ENCODE results near the gene TRAIP.

TRAIP gene

DNA sequence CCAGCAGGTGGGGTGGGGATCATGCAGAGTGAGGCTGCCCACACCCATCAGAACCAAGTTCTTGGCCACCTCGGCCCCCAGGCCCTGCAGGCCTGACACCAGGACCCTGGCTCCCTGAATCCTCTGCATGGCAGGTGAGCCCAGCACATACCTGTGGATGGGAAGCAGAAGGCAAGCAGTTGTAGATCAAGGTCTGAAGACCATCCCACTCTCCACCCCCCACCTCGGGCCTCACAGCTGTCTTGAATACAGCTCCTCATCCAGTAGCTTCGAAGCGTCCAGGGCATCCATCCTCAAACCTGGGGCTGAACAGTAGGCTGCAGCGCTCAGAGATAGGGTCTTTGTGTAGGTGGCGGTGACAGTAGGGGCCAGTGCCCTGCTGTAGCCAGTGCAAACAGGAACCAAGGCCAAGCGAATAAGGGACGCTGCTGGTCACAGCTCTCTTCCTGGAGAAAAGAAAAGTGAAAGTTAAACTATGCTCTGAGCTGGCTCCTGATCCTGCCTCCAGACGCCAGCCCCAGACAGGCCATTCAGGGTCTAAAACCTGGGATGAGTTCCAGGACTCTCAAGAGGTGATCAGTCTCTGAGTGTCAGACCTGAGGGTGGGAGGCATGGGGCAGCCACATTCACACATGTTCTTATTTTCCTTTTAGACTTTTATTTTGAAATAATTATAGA, 42.7 kb downstream of the TRAIP start, which contains the start of gene UBA7:
Gene UBA7, minus strand, starts transcription at position 457 of the 678 bp plus-strand sequence. Its CDS starts 166 bp downstream, at position 291.
- DNase-seq, result peak in 5 of 6 experiments; percentile 11 to 57 (median 42)

DNA sequence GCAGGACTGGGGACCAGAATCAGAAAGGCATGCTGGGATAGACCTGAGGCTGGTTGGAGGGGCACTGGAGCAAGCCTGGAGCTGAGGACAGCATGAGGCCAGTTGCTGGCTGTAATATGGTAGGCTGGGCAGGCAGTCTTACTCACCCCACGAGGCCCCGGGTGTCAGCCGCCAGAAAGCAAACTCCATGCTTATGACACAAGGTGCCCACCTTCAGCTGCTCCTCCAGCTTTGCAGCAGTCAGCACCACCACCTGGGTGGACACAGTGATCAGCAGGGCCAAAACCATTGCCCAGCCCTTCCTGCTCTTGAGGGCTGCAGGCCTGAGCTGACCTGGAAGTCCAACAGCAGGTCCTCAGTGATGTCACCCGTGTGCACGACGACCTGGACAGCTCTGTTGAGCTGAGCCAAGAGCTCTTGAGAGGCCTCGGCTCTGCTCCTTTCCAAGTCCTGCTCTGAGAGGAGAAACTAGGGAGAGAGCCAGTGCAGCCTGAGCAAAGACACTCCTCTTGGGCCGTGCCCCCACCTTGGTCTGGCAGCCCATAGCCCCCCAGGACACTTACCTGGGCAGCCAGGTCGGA, 43.4 kb downstream of the TRAIP start:
- DNase-seq, result no peak

DNA sequence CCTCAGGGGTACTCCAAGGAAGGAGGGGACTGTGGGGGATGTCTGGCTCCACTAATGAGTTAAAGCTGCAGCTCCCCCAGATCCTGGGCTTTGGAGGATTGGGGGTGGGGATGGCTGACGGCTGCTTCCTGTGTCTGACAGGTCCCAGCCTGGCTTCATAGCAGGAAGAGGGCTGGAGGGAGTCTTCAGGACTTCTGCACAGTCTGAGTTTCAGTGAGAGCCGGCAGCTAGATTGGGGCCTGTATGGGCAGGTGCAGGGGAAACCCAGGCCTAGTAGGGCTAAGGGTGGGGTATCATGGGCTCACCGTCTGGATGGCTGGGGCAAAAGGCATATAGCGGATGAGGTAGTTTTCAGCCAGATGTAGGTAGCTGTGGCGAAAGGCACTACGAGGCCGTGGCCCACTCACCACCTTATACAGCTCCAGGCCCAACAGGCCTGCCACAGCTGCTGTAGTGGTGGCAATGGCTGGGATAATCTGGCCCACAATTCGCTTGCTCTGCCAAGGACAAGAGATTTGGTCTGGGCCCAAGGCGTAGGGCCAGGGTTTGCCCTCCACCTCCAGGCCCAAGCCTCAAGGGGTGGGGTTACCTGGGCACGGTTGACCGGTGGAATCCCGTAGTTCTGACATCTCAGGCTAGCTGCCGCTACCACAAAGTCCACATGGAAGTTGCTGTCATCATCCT, 48.8 kb downstream of the TRAIP start:
- no peak for DNase-seq

DNA sequence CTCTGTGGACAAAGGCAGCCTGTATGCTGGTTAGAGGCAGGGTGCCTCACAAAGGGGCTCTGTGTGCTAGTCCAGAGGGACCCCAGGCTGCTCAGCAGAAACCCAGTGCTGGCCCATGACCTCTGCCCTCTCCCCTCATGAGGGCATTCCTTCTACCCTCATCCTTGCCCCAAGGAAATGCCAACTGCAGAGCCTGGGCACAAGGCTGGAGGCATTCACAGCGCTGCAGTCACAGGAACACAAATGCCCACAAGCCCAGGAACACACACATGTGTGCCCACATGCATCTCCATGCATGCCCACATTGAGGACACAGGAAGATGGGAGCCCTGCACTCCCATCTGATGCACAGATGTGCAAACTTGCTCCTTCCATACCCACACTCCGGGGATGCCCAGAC, 49.5 kb downstream of the TRAIP start:
- no peak for DNase-seq

DNA sequence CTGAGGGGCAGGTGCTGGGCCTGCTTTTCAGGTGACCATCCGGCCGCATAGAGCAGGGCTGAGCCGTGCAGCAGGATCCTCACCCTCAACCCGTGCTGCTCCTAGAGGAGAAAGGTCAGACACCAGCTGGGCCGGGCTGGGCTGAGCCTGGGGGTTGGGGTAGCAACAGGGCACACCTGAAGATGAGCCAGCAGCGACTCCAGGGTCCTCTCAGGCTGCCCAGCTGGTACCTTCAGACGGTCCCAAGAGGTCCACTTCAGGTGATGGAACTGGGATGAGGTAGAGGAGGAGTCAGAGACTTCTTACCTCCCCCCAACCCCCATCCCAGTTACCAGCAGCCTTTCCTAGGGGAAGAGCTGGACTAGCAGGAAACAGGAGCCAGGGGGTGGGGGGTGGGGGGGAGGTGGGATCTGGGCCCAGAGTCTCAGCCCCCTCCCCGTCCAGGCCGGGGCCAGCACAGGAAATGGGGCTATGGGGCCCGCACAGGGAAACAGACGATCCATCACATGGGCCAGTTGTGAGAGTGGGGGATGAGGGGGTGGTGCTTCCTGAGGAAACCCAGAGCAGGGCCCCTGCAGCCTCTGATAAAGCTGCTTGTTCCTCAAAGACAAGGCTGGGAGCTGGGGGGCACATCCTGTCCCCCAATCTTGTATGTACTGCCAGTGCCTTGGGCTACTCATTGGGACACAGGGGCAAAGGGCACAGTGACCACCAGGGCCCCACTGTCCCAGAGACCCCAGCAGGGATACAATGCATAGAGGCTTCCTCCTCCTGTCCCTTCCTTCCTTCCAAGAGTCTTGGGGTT, 50.3 kb downstream of the TRAIP start:
- peak in 2 of 6 experiments; percentile 22 to 37 for DNase-seq

DNA sequence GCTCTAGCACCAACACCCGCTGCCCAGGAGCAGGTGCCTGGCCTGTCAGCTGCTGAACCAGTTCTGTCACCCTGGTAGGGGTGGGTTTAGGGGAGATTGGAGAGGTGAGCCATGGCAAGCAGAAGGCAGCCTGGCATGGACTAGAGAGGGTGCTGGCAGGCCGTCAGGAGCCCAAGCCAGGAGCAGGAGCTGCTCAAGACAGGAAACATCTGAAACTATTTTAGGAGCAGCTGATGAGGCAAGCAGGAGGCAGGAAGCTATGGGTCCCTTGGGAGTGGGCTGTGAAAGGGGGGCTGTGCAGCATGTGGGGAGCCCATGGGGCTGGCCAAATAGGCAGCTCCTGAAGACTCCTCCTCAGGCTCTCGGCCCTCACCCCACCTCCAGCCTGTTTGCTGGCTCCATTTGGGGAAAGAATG, 51.0 kb downstream of the TRAIP start:
- peak in 1 of 6 experiments; percentile 7 for DNase-seq

DNA sequence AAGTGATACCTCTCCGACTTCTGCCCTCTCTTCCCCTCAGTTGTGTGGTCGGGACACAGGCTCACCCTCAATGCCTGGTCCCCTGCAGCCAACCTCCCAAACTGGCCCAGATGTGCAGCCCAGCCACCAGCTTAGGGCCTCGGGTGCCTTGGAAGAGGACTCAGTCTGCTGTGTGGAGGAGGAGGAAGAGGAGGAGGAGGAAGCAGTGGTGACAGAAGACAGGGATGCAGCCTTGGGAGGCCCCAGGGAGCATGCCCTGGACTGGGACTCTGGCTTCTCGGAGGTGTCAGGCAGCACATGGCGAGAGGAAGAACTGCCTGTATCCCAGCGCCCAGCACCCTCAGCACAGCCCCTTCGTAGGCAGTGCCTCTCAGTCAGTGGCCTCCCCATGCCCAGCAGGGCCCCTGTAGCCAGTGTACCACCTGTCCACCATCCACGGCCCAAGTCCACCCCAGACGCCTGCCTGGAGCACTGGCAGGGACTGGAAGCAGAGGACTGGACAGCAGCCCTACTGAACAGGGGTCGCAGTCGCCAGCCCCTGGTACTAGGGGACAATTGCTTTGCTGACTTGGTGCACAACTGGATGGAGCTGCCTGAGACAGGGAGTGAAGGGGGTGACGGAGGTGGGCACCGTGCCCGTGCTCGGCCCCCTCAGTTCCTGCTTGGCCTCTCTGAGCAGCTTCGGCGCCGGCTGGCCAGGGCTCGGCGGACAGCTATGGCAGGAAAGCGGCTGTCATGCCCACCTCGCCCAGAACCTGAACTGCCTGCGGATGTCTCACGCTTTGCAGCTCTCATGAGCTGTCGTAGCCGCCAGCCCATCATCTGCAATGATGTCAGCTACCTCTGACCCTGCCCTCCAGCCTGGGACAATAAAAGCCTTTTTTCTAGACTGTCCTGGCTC, 52.0 kb downstream of the TRAIP start:
- DNase-seq, result no peak

DNA sequence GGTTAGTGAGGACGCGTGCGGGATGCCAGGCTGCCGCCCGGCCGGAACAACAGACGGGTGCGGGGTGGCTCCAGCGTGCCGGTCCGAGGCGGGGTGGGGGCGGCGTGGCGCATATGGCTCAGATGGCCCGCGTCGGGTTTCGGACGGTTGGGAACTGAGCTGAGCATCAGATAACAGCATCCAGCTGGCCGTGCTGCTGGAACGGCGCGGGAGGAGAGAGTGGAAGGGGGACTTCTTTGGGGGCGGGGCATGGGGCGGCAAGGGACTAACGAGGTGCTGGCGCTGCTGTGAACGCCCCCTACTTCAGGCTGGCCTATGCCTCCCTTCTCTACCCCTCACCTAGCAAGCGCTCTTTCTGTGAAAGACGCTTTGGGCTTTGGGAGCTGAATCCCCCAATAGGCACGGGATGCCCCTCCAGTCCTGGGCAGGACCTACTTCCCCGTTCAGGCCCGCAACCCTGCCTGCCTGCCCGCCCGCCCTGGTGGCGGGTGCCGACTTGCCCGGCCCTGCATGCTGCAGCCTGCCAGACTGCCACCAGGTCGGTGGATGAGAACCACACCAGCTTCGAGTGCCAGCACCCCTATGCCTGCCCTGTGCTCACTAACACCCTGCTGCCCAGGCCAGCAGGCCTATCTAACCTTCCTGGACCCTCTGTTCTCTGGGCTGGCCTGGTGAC, 52.8 kb downstream of the TRAIP start:
- DNase-seq, result peak; percentile 38 to 62 (median 60)

DNA sequence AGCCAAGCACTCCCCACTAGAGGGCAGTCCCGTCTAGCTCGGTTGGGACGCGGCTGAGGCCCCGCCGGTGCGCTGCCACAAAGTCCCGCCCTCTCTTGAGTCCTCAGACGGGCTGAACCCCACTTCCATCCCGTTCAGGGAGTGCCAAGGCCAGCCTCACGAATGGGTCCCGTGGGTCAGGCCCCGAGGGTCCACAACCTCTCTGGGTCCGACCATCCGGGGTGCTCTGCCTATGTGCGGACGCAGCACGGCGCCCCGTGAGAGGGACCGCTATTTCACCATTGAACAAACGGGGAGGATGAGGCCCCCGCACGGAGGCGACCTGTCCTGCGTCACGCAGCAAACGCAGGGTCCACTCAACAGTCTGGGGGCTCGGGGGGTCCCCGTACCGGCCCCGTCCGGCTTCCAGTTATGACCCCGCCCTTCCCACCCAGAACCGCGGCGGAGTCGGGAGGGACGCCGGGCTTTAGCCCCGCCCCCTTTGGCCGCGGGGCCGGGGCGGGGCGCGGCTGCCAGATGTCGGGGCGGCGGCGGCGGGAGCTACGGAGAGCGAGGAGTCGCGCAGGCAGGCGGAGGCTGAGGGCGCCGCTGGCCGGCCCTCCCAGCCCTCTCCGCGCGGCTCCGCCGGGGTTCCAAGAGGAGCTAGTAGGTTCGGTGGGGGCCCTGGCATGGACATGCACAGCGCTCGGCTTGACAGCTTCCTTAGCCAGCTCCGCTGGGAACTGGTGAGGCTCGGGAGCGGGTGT, 53.5 kb downstream of the TRAIP start, which contains the start of gene INKA1:
Gene INKA1, plus strand, starts transcription at position 543 of the 746 bp plus-strand sequence. Its CDS starts 132 bp downstream, at position 675.
- DNase-seq, result peak; percentile 78 to 91 (median 82)

DNA sequence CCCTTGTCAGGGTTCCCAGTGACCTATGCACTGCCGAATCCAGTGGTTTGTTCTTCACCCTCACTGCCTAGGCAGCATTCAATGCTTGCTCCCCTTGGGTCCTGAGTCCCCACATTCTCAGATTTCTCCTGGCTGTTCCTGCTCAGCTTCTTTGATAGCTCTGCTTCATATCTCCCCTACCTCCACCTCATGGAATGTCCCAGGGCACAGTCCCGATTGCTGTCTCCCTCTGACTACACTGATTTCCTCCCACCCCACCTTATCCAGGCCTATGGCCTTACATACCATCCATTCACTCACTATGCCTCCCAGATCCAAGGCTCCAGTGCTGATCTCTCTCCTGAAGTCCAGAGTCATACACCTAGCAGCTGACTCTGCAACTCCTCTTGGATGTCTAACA, 55.2 kb downstream of the TRAIP start:
- DNase-seq, result no peak

DNA sequence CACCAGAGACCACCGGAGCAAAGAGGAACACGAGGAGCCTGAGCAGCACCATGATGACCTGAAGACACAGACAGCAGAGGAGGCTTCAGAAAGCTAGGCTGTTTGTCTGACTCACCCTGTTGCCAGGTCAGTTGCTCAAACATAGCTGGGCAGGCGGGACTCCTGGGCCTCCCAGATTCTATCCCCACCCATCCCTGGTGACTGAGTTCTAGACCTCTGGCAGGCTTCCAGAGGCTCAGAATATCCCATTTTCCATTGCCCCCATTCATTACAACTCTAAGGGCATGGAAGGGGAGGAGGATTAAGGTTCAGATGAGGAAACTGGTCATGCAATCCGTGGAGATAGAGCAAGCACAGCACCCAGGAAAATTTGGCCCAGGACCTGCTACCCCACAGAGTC, 56.6 kb downstream of the TRAIP start, which contains the start of gene CDHR4:
Gene CDHR4, minus strand, starts transcription at position 113 of the 400 bp plus-strand sequence. Its CDS starts 61 bp downstream, at position 52.
- no peak for DNase-seq

DNA sequence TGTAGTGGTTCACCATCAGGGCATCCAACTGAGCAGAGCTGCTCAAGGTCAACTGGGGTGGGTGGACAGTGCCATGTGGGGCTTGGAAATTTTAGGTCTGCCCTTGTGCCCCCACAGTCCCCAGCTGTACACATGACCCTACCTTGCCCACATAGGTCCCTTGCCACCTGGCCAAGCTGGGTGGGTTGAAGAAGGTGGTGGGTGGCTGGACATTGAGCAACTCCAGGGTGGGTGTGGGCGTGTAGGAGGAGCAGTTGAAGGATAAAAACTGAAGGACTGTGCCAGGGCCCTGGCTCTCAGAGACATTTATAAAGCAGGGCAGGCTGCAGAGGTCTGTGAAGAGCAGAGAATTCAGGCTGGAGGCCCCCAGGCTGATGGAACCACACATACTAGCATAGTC, 57.3 kb downstream of the TRAIP start:
- no peak for DNase-seq

DNA sequence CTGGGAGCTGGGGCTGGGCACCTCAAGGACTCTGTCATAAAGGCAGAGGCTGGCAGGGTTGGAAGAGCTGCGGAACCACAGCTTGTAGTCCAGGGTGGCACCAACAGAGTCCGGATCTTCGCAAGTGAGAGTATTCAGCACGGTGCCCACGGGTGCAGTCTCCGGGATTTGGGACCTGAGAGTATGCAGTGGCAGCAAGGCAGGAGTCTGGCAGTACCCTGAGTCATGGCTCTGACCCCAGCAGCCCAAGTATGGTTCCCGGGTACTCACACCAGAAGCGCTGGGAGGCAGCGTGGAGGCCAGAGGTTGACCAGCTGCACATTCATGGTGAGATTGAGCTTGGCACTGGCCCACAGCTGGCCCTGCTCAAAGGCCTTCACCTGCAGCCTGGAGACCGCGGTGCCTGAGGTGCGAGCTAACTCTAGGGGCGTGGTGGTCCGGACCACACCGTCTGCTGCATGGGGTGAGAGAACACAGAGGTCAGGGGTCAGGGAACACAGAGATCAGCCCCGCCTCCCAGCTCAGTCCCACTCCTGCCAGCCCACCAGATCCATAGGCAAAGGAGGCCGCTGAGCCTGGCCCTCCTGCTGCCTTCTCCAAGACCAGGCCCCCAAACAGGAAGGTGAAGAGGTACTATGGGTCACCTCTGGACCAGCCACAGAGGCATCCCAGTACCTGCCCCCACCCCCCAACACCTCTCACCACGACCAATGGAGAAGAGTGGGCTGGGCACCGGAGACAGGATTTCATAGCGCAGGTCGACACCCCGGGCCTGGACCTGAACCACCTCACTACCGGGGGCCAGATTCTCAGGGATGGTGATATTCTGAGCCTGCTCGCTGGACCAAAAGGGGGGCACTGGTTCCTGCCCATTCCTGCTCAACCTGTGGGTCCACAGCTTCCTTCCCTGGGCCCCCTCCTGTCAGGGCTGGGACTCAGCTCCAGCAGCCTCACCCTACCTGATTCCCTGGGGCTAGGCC, 61.1 kb downstream of the TRAIP start:
- DNase-seq, result no peak

DNA sequence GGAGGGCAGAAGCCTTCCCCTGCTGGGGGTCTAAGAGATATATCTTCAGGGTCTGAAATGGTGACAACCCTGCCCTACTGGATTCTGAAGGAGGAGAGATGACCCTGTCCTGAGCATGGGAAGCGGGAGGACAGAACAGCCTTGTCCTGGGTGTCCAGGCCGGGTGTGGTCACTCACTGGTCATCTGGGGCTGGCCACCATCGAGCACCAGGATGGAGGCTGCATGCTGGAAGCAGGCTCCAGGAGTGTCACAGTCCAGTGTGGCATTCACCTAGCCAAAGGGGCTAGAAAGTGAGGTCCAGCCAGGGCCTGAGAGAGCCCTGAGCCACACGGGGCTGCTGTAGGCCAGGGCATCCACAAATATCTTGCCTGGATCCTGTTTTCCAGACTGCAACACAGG, 61.9 kb downstream of the TRAIP start:
- DNase-seq, result no peak

DNA sequence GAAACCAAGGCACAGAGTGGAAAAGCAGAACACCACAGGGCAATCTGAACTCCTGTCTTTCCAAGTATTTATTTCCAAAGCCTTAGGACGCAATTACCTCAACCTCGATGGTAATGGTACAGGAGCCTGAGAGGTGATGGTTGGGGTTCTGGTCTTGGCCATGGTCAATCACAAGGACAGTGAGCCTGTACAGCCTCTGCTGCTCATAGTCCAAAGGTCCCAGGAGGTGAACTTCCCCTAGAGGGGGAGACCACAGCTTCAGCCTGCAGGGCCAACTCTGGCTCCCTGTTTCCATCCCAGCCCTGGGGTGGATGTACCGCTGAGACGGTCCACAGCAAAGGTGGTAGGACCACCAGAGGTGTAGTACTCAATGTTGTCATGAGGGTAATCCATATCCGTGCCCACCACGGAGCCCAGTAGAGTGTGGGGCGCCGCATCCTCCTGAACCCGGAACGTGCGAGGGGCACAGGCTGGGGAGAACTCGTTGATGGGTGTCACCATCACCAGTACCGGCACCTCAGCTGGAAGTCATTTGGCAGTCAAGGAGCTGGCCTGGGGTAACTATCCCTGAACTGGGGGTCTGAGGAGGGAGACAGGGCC, 62.8 kb downstream of the TRAIP start:
- no peak for DNase-seq

DNA sequence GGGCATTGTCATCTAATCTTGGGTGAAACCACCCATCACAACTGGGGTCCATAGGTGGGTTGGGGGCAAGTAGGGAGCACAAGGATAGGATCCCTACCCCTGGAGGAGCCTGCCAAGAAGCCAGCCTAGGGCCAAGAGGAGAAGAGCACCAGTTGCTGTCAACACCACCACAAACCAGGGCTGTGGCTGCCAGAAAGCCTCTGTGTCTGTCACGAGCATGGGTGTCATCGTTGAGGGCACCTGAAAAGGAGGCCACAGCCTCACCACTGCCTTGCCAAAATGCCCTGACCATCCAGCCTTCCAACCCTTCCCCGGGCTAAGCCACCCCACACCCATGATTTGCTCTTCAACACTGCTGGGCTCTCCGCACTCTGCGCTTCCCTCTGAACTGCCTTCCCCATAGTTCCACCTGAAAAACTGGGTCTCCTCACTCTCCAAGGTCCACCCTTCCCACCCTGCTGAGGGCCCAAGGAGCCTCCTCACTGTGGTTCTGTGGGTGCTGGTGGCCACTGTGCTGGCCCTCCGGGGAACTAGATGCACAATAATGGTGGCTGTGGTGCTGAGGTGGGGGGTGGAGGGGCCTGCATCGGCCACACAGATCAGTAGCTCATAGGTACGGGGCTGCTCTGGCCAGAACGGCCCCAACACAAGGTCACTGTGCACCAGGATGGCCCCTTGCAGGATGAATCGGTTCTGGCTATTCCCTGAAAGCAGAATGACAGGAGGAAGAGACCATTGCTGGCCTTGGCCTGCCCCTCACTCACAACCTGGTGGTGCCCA, 63.8 kb downstream of the TRAIP start:
- no peak for DNase-seq

DNA sequence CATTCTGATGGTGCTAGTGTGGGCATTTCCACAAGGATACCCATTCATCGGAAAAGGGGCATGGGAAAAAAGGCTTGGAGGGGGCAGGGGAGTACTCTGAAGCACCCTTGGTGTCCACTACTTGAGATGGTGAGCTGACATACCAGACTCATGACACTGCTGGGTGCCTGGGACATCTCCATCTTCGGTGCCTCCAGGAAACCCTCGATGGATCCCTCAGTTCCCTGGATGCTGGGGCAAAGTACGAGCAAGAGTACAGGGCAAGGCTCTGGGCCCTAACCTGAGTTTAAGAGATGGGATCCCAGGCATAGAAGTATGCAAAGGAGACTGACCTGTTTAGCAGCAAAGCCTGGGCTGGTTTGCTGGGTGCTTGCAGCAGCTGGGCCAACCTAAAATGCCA, 64.8 kb downstream of the TRAIP start:
- DNase-seq, result no peak
